Suppressor macrophage treated with lipopolysaccharide for 4 hours (primary cell): ENCODE results near the gene OSBPL8.
"Not testable (repeated sequence)": the region's sequence is repeated elsewhere in the genome, so short reads cannot be mapped to it uniquely, and the experiment has no call there.

ENCODE experiments used
- DNase-seq: peaks from one replicate; pipeline ENCODE4 v3.0.0-alpha.2; 2020

The OSBPL8 gene

DNA sequence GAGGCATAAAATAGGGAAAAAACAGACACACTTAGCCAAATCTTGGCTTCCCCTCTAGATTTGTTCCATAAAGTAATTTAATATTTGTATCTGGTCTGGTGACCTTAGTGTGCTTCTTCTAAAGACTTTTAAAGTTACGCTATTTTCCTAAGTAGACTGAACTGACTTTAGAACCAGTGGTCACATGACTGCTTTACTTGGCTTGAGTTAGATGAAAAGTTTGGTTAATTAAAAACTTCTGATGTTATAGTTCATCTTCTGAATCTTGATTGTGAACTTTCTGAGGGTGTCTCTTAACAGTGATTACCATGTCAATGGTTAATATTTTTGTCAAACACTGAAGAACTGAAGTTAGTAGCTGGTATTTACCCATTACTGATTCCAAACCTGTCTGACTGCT lies 214.0 kb downstream of the OSBPL8 start:
- DNase-seq, result no peak

DNA sequence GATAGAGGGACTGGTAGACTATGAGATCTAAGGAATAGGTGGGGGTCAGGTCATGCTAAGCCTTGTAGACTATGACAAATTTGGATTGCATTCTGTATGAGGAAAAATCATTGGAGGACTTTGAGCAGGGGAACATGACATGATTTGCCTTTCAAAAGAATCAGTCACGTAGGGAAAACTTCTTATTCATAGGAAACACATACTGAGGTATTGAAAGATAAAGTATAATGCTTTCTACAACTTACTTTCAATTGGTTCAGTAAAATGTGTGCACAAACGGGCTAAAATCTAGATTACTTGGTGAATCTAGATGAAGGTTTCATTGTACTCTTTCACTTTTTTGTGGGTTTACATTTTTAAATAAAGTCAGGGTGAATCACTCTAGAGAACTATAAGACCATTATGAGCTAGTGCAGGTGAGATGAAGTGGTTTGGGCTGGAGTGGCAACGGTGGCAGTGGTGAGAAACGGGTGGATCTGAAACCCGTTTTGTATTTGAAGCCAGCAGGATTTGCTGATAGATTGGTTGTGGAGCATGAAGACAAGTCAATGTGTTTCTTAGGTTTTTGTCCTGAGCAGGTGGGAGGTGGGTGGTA lies 218.0 kb downstream of the OSBPL8 start:
- DNase-seq, result no peak

DNA sequence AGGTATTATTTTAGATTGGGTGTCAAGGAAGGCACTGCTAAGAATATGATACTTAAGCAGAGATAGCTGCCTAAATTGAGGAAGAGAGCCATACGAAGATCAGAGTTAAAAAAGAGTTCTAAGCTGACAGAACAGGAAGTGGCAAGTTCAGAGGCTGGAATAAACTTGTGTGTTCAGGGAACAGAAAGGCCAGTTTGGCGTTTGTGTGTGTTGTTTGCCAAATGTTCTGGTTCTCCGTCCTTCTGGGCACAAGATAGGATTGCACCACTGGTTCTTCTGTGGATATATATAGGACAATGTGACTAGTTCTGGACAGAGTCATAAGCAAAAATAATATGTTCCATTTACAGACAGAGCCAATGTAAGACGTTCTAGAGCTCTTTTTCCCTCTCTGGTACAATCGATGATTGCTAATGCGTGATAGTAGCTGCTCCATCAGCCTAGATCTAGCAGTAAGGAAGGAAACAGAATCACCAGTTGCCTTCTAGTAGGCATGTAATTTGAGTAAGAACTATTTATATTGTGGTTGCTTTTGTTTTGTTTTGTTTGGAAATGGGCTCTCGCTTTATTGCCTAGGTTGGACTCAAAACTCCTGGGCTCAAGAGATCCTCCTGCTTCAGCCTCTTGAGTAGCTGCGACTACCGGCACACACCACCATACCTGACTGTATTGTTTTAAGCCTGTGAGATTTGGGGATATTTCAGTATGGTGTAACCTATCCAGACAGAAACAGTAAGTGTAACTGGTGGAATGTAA lies 218.7 kb downstream of the OSBPL8 start:
- DNase-seq, result peak; percentile 33

DNA sequence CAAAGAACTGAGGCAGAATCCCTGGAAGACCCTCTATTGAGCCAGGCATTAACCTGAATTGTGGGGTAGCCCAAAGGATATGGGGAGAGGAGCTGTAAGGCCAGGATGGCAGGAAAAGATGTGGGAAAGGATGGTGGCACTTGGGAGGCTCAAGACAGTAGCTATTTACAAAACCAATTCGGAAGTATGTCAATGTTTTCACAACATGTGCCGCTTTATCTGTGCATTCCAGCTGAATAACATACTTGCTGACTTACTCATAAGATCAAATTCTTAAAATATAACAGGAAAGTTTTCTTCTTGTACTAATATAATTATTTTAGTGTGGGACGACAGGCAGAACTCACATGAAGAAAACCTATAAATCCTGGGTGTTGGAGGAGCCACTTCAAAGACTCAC lies 222.0 kb downstream of the OSBPL8 start:
- DNase-seq, result no peak

DNA sequence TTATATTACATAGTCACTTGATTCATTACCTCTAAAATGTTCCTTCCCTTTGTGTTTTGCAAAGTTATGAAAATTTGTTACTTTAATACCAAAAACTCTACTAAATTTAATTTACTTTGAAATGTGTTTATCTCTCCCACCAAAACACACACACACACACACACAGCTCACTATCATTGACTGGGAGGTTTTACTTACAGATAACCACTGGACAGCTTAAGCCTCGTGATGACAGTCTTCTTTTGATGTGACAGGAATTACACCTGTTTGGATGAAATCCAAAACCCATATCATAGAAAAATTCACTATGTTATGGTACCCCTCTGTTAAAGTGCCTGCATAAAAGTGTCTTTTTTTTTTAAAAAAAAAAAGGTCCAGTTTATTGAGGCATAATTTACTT lies 227.0 kb downstream of the OSBPL8 start:
- no peak for DNase-seq

DNA sequence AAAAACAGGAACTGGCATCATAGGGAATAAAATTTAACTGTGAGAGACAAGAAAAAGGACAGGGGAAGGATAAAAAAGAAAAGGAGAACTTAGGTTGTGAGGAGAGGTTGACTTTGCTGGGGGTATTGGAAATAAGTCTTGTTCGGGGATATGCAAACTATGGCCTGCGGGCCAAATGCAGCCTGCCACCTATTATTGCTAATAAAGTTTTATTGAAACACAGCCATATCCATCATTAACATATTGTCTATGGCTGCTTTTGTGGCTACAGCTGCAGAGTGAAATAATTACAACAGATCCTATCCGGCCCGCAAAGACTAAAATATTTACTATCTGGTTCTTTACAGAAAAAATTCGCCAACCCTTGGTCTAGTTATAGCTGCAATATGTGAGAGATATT lies 230.0 kb downstream of the OSBPL8 start:
- no peak for DNase-seq

DNA sequence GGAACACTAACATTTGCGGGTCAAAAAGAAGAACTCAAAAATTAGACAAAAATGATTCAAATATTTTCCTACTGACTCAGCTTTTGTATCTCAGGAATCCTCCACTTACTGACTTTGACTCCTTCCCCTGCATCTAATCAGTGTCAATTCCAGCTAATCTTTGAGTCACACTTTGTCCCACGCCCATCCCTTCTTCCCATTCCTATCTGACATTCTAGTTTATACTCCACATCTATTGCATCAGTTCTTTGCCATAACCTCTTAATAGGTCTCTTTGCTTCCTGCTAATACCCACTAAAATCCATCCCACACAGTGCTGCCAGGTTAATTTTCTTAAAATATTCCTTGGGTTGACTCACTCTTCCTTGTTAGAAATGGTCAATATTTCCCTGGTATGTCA lies 230.4 kb downstream of the OSBPL8 start:
- peak; percentile 4 for DNase-seq

DNA sequence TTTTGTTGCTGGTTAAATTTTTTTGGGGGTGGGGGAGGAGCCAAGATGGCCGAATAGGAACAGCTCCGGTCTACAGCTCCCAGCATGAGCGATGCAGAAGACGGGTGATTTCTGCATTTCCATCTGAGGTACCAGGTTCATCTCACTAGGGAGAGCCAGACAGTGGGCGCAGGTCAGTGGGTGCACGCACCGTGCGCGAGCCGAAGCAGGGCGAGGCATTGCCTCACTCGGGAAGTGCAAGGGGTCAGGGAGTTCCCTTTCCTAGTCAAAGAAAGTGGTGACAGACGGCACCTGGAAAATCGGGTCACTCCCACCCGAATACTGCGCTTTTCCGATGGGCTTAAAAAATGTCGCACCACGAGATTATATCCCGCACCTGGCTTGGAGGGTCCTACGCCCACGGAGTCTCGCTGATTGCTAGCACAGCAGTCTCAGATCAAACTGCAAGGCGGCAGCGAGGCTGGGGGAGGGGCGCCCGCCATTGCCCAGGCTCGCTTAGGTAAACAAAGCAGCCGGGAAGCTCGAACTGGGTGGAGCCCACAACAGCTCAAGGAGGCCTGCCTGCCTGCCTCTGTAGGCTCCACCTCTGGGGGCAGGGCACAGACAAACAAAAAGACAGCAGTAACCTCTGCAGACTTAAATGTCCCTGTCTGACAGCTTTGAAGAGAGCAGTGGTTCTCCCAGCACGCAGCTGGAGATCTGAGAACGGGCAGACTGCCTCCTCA lies 239.8 kb downstream of the OSBPL8 start:
- DNase-seq, result not testable (repeated sequence)

DNA sequence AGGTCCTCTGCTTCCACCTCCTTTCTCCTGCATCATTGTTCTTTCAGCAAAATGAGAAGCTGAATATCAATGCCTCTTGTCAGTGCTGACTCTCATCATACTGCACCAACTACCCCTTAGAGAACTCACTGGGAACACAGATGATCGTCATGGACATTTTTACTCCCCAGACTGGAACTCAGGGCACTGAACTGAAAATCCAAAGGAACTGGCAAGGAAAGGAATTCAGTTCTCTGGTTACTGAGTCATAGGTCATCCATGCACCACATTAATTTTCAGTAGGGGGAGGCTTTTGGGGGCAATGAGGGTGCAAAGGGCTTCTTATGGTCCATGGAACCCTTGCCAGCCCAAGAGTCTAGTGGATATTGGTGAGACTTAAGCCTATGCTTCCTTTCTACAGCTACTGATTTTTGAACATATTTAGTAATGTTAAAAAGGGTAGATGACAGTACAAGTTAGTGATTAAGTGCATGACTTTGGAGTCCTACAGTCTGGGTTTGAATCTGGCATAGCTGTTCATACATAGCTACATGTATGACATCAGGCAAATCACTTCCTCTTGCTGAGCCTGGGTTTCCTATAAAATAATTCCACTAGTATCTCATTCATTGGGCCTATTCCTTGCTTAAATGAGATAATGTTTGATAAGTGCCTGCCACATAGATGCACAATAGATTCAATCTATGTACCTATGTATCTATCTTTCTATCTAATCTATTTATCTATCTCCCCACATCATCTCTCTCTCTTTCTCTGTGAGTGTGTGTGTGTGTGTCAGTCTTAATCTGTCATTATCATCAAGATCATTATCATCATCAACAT lies 240.6 kb downstream of the OSBPL8 start:
- DNase-seq, result no peak

DNA sequence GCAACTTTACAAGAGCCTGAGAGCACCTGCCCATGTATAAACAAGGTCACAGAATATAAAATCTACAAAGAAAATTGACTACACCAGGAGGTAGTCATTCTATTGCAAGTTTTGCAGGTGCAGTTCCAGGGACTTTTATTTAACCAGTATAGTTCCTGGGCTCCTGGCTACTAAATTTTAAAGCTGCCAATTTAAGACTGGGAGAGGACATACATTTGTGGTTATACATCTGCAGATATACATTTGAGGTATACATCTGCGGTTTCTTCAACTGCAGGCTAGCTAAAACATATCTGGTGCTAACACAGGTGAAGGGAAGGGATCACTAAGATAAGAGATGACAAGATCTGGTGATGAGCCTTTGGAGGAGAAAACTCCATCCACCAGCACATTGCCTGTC lies 241.6 kb downstream of the OSBPL8 start:
- DNase-seq, result no peak

DNA sequence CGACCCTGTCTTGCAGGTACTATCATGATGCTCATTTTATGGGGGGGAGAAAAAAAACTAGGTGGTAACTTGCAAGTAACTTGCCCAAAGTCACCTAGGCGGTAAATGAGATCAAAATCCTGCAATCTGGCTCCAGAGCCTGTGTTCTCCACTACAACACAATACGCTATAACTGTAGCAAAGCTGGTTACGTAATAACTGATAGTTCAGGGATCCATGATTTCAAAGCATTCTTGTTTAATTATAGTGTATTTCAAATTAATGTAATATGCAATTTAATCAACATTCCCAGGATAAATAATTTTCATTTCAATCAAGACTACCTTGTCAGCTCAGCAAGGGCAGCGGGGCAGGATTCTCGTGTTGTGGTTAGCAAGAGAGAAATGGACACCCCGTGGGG lies 243.1 kb downstream of the OSBPL8 start:
- no peak for DNase-seq

DNA sequence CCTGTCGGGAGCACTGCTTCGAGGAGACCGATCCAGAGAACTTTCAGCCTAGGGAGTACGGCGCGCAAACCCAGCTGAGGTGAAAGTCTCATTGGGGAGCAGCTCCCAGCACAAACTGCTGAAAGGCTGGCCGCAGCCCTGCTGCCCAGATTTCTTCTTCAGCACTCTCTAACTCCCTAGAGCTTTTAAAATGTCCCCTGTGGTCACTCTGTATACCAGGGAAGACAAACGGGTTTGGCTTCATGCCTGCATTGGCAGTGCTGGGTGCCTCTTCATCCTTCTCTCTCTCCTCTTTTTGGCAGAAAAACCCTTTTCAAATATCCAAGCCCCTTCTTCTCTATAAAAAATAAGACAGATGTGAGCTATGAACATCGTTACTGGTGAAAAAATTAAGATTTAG lies 246.3 kb downstream of the OSBPL8 start:
- no peak for DNase-seq

DNA sequence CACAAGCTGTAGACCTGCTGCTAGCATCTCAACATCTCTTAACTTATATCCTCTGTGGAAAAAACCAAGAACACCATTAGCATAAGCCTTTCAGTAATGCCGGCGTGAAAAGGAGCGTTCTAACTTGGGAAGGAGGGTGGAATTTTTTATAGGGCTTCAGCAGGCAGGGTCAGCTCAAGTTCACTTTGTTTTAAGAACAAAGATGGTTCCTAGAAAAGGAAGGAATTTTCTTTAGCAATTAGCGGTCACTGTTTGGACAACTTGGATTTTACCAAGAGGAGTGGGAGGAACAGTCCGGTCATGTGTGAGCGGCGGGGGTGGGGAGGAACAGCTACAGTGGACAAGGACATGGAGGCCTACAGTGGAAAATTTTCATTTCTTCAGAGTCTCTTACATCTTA lies 247.3 kb downstream of the OSBPL8 start:
- DNase-seq, result peak; percentile 16

DNA sequence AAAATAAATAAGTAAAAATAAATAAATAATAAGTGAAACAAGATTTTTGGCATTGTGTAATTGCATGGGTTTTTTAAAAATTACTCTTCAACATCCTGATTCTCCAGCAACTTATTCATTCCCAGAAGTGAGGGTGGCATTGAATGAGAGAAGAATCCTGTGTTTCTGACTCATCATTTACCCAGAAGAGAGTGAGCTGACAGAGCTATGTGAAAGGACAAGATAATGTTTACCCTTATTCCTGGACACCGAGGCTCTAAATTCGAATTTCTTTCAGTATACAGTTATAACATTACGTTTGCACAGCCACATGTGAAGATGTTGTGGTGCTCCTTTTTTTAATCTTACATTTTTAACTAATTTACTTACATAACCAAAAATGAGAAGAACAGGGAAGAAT lies 247.8 kb downstream of the OSBPL8 start:
- peak; percentile 61 for DNase-seq

DNA sequence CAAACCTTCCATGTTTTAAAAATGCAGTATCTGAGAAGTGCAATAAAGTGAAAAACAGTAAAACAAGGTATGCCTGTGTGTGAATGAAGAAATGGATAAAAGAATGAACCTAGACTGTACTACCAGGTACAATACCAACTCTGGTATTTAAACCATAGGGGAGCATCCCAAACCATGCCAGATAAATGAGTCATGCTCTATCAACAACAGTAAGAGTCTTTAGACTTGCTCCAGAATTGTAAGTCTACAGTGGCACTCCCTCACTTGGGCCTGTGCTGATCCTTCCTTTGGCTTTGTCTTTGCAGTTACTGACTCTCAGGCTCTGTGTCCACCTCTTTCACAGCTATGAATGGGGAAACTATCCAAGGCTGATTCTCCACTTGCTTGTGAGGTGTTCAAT lies 249.5 kb downstream of the OSBPL8 start:
- no peak for DNase-seq

DNA sequence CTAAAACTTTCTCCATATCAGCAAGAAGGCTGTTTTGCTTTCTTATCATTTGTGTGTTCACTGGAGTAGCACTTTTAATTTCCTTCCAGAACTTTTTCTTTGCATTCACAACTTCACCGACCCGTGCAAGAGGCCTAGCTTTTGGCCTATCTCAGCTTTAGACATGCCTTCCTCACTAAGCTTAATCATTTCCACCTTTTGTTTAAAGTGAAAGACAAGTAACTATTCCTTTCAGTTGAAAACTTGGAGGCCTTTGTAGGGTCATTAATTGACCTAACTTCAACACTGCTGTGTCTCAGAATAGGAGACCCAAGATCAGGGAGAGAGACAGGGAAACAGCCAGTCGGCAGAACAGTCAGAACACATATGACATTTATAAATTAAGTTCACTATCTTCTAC lies 250.7 kb downstream of the OSBPL8 start:
- no peak for DNase-seq

DNA sequence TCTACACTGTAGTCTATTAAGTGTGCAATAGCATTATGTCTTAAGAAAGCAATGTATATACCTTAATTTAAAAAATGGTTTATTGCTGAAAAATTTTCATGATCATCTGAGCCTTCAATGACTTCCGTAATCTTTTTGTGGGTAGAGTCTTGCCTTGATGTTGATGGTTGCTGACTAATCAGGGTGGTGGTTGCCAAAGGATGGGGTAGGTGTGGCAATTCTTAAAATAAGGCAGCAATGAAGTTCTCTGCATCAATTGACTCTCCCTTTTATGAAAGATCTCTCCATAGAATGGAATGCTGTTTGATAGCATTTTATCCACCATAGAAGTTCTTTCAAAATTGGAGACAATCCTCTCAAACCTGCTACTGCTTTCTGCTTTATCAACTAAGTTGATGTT lies 252.5 kb downstream of the OSBPL8 start:
- DNase-seq, result no peak

DNA sequence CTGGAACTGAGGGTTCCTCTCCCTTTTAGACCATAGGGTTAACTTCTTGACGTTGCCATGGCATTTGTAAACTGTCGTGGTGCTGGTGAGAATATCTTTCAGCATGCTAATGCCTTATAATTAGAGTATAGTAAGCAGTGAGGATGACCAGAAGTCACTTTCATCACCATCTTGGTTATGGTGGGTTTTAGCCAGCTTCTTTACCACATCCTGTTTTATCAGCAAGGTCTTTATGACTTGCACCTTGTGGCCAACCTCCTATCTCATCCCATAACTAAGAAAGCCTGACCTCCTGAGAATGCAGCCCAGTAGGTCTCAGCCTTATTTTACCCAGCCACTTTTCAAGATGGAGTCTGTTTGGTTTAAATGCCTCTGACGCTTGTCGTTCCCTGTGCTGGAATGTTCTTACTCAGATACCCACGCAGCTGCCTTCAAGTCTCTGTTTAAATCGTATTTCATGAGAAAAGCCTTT lies 255.5 kb downstream of the OSBPL8 start:
- DNase-seq, result no peak

DNA sequence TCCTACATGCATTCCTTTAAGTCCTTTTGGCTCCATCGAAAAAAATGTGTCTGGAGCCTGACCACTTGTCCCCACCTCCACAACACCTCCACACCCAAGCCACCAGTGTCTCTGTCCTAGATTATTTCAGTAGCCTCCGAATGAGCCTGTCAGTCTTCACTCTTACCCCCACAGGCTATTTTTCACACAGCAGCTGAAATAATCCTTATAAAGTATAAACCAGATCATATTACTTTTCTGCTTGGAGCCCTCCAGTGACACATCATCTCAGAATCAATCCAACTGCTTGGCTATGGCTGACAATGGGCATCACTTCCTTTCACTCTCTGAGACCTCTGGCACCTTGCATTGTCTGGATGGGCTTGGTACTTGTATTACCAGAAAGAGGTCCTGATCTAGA lies 256.2 kb downstream of the OSBPL8 start:
- DNase-seq, result no peak
